ENCODE results near the gene ZNF423.

The ZNF423 gene

GRCh38 chr16:49696414-49697101 lies 159.4 kb downstream of the ZNF423 start:
- H3K4me3 ChIP-seq (ENCODE audit: low read depth, low read length), result no peak overlapping the region
- no peak for DNase-seq (ENCODE audit: low read depth)
- TF ChIP-seq, protein P1, sequence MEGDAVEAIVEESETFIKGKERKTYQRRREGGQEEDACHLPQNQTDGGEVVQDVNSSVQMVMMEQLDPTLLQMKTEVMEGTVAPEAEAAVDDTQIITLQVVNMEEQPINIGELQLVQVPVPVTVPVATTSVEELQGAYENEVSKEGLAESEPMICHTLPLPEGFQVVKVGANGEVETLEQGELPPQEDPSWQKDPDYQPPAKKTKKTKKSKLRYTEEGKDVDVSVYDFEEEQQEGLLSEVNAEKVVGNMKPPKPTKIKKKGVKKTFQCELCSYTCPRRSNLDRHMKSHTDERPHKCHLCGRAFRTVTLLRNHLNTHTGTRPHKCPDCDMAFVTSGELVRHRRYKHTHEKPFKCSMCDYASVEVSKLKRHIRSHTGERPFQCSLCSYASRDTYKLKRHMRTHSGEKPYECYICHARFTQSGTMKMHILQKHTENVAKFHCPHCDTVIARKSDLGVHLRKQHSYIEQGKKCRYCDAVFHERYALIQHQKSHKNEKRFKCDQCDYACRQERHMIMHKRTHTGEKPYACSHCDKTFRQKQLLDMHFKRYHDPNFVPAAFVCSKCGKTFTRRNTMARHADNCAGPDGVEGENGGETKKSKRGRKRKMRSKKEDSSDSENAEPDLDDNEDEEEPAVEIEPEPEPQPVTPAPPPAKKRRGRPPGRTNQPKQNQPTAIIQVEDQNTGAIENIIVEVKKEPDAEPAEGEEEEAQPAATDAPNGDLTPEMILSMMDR (IDR thresholded peaks at IDR 0.05; ENCODE audit: low read depth, low read length, missing control alignments), result no peak

GRCh38 chr16:49695782-49696413 lies 160.0 kb downstream of the ZNF423 start:
- TF ChIP-seq, protein P1 (IDR thresholded peaks at IDR 0.05; ENCODE audit: low read depth, low read length, missing control alignments), result no peak

GRCh38 chr16:49693445-49693844 lies 162.5 kb downstream of the ZNF423 start:
- no peak for DNase-seq (ENCODE audit: low read depth)
- TF ChIP-seq, protein P1 (IDR thresholded peaks at IDR 0.05; ENCODE audit: low read depth, low read length, missing control alignments), result no peak
- no peak overlapping the region for H3K4me3 ChIP-seq (ENCODE audit: low read depth, low read length)

More at GRCh38 chr16:49695782-49696413, 160.0 kb downstream of the ZNF423 start:
- no peak for DNase-seq (ENCODE audit: low read depth)
- no peak overlapping the region for H3K4me3 ChIP-seq (ENCODE audit: low read depth, low read length)

DNA sequence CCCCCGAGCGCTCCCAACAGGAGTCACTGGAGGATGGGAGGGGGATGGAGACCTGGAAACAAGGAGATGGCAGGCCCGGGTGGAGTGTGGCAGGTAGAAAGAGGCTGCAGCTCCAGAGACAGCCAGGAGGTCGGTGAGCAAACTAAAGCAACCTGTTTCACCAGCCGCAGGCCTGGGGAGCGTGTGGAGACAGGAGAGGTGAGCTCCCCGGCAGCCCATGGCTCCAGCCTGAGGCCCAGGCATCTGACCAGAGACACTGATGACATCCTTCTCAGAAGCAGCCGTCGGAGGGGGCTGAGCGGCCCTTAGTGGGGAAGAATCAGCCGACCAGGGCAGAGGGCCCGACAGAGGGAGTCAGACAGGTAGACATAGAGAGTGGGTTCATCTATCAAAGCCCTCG lies 165.1 kb downstream of the ZNF423 start:
- TF ChIP-seq, protein P1 (IDR thresholded peaks at IDR 0.05; ENCODE audit: low read depth, low read length, missing control alignments), result no peak
- DNase-seq (ENCODE audit: low read depth), result no peak
- no peak overlapping the region for H3K4me3 ChIP-seq (ENCODE audit: low read depth, low read length)

DNA sequence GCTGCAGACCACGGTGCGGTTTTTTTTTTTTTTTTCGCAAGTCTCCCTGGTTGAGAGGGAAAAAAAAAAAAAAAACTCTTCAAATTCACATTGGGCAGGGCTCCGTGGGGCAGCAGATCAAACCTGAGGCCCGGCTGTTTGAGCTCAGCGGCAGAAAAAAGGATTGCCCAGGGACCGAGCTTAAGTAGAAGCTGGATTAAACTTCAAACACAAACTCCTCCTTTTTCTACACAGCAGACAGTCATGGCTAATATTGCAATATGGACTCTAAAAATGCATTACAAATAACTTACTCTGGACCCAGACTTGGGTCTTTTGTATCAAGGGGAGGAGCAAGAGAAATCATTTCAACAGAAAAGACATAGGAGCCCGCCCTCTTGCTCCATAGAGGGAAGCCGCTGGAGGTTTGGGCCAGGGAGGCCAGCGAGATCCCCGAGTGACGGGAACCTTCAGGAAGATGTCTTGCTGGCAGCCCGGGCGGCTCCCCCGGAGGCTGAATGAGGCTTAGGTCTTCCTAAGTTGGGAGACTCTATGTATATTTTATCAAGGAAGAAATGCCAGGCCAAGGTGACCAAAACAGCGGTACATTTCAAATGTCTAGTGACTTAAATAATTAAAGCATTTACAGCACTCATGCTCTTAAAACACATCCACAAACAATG lies 167.7 kb downstream of the ZNF423 start:
- no peak overlapping the region for H3K4me3 ChIP-seq (ENCODE audit: low read depth, low read length)
- TF ChIP-seq, protein P1 (IDR thresholded peaks at IDR 0.05; ENCODE audit: low read depth, low read length, missing control alignments), result no peak
- no peak for DNase-seq (ENCODE audit: low read depth)

DNA sequence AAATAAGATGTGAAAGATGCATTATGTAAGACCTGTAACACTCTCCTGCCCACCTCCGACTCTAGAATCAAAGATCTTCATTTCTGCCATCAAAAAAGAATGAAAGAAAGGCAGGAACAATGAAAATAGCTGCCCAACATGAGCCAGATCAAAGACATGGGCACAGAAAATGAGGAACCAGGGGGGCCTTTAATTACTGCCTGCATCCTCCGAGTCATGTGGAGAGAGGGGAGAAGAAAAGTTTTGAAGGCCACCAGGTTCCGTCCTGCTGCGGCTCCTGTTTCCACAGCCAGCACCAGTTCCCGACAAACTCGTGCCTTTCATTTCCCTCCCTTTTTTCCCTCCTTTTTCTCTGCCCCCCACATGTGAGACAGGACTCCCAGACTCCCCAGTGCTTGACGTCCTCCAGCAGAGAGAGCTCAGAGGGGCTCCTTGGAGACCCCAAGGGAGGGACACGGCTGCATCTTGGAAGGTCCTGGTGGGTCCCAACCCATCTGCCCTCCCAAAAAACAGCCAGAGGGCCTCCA lies 168.4 kb downstream of the ZNF423 start:
- DNase-seq (ENCODE audit: low read depth), result no peak
- TF ChIP-seq, protein P1 (IDR thresholded peaks at IDR 0.05; ENCODE audit: low read depth, low read length, missing control alignments), result no peak
- H3K4me3 ChIP-seq (ENCODE audit: low read depth, low read length), result no peak overlapping the region

All from GM12864 (cell line).